Esophagus (tissue), 2 donors: ENCODE measurements around the gene FRG1. TPM values are rescaled to one million over a fixed set of nuclear protein-coding genes. Genes with fewer than 3 reads are reported as not detected.
"Not testable (repeated sequence)": the region's sequence is repeated elsewhere in the genome, so short reads cannot be mapped to it uniquely, and the experiment has no call there.

Experiments
- H3K27ac ChIP-seq, 2 donors: one replicate each; pipeline ENCODE4 v1.5.1; 2013; ENCODE audit warnings: low read depth in 2 of 2, mild to moderate bottlenecking in 2 of 2, inconsistent platforms in 1 of 2, low read length in 1 of 2, moderate library complexity in 1 of 2
- H3K27me3 ChIP-seq, 2 donors: one replicate each; pipeline ENCODE4 v1.6.1; 2013; ENCODE audit warnings: low read length in 2 of 2, control low read depth in 1 of 2, mild to moderate bottlenecking in 1 of 2; ENCODE audit not compliant: insufficient read depth in 2 of 2, control insufficient read depth in 1 of 2
- H3K36me3 ChIP-seq, 2 donors: one replicate each; pipeline ENCODE4 v1.6.1; 2013; ENCODE audit warnings: low read length in 1 of 2; ENCODE audit not compliant: control insufficient read depth in 2 of 2, insufficient read depth in 2 of 2
- H3K4me1 ChIP-seq, 2 donors: one replicate each; pipeline ENCODE4 v1.6.1; 2013; ENCODE audit warnings: low read length in 1 of 2; ENCODE audit not compliant: control insufficient read depth in 2 of 2, insufficient read depth in 2 of 2
- H3K4me3 ChIP-seq, 2 donors: one replicate each; pipeline ENCODE4 v1.5.1; 2013; ENCODE audit warnings: low read length in 2 of 2, mild to moderate bottlenecking in 2 of 2, low read depth in 1 of 2, moderate library complexity in 1 of 2
- H3K9me3 ChIP-seq, 2 donors: one replicate each; pipeline ENCODE4 v1.6.1; 2013; ENCODE audit warnings: mild to moderate bottlenecking in 2 of 2, low read depth in 1 of 2, low read length in 1 of 2, moderate library complexity in 1 of 2; ENCODE audit not compliant: control insufficient read depth in 2 of 2, insufficient read depth in 1 of 2
- WGBS, 2 donors: extraction: QIAGEN DNeasy Blood & Tissue Kit; methylation state at CpG; one replicate each; pipeline ENCODE4 v1.1.7; 2013; 5-methylcytosine and 5-hydroxymethylcytosine counted together
- polyA plus RNA-seq, 2 donors: library from polyadenylated mRNA; stranded (reverse); fragments of 200-250 nt; gene quantifications; one replicate each; pipeline ENCODE4 v1.2.3, GENCODE V29; 2013
- donor health status: healthy with polysubstance abuse.
- donor health status: Bipolar disorder and iron deficiency.

FRG1 gene
- polyA plus RNA-seq, 2 donors: 28.0 to 32.5 TPM

GRCh38 chr4:189983916-189984526, 43.3 kb downstream of the FRG1 start:
- H3K27me3 ChIP-seq, H3K27ac ChIP-seq, H3K36me3 ChIP-seq, H3K9me3 ChIP-seq, H3K4me1 ChIP-seq, H3K4me3 ChIP-seq: not testable (repeated sequence)
- WGBS, 2 donors: 89 to 90% methylated on average over 18 to 41 of the region's 41 CpGs

- 78 to 83% methylated on average over 11 to 31 of the region's 31 CpGs for WGBS, 2 donors
- H3K4me3 ChIP-seq, H3K9me3 ChIP-seq: not testable (repeated sequence)
Observed at GRCh38 chr4:189984661-189985060, 44.0 kb downstream of the FRG1 start.

GRCh38 chr4:189985651-189986243, 45.1 kb downstream of the FRG1 start:
- H3K27ac ChIP-seq, H3K9me3 ChIP-seq, H3K36me3 ChIP-seq, H3K27me3 ChIP-seq, H3K4me3 ChIP-seq, H3K4me1 ChIP-seq: not testable (repeated sequence)
- 58 to 65% methylated on average over 4 of the region's 4 CpGs for WGBS, 2 donors

More at GRCh38 chr4:189984661-189985060, 44.0 kb downstream of the FRG1 start:
- H3K27me3 ChIP-seq, H3K4me1 ChIP-seq, H3K27ac ChIP-seq, H3K36me3 ChIP-seq: not testable (repeated sequence)

GRCh38 chr4:189988877-189989431, 48.3 kb downstream of the FRG1 start:
- Histone ChIP-seq H3K36me3 (no peaks in the 10 kb centered on the region), H3K4me1 (no peaks in the 10 kb centered on the region), H3K27ac (no peak overlapping the region), H3K9me3 (no peaks in the 10 kb centered on the region), H3K4me3 (no peak overlapping the region), H3K27me3 (no peaks in the 10 kb centered on the region)
- WGBS, 2 donors: 48 to 66% methylated on average over 3 of the region's 3 CpGs

- not testable (repeated sequence) for H3K36me3 ChIP-seq, H3K9me3 ChIP-seq, H3K27ac ChIP-seq, H3K4me1 ChIP-seq, H3K27me3 ChIP-seq, H3K4me3 ChIP-seq
- 88 to 96% methylated on average over 2 to 3 of the region's 3 CpGs for WGBS, 2 donors
Observed at GRCh38 chr4:189989941-189990340, 49.3 kb downstream of the FRG1 start.

Other genes starting within 250 kb of the FRG1 start
- not detected for gene FRG2, start 86.4 kb downstream of the FRG1 start, polyA plus RNA-seq
- not detected for gene DBET, start 123.6 kb downstream of the FRG1 start, polyA plus RNA-seq
- gene DUX4, start 232.9 kb downstream of the FRG1 start, polyA plus RNA-seq: not detected